ENCODE data around the gene GRIA4.

The GRIA4 gene

GRCh38 chr11:105948918-105949590, 339.2 kb downstream of the GRIA4 start:
- no peak for DNase-seq (ENCODE audit: low read depth)
- TF ChIP-seq POLR2A (IDR thresholded peaks at IDR 0.05; ENCODE audit: extremely low read depth, insufficient read length) (no peak), MYC (IDR thresholded peaks at IDR 0.05; ENCODE audit: low read depth, low read length) (no peak), MAX (IDR thresholded peaks at IDR 0.05; ENCODE audit: low read depth, low read length) (no peak), CTCF (IDR thresholded peaks at IDR 0.05; ENCODE audit: low read depth, low read length) (no peak)
- H3K4me3 ChIP-seq (ENCODE audit: low read depth, low read length) = no peak overlapping the region

- no peak for TF ChIP-seq MAX (IDR thresholded peaks at IDR 0.05; ENCODE audit: low read depth, low read length)
- no peak for TF ChIP-seq CTCF (IDR thresholded peaks at IDR 0.05; ENCODE audit: low read depth, low read length)
- no peak for TF ChIP-seq MYC (IDR thresholded peaks at IDR 0.05; ENCODE audit: low read depth, low read length)
- no peak for TF ChIP-seq POLR2A (IDR thresholded peaks at IDR 0.05; ENCODE audit: extremely low read depth, insufficient read length)
Observed at GRCh38 chr11:105953886-105954285, 344.0 kb downstream of the GRIA4 start.

GRCh38 chr11:105960252-105961245, 350.7 kb downstream of the GRIA4 start:
- H3K4me3 ChIP-seq (ENCODE audit: low read depth, low read length) = no peak overlapping the region
- DNase-seq (ENCODE audit: low read depth) = no peak
- TF ChIP-seq CTCF (IDR thresholded peaks at IDR 0.05; ENCODE audit: low read depth, low read length) = no peak
- TF ChIP-seq MAX (IDR thresholded peaks at IDR 0.05; ENCODE audit: low read depth, low read length) = no peak
- TF ChIP-seq POLR2A (IDR thresholded peaks at IDR 0.05; ENCODE audit: extremely low read depth, insufficient read length) = no peak
- TF ChIP-seq MYC (IDR thresholded peaks at IDR 0.05; ENCODE audit: low read depth, low read length) = no peak

More at GRCh38 chr11:105953886-105954285, 344.0 kb downstream of the GRIA4 start:
- DNase-seq (ENCODE audit: low read depth) = no peak
- H3K4me3 ChIP-seq (ENCODE audit: low read depth, low read length) = no peak overlapping the region

GRCh38 chr11:105968021-105968697, 358.3 kb downstream of the GRIA4 start:
- no peak for TF ChIP-seq MYC (IDR thresholded peaks at IDR 0.05; ENCODE audit: low read depth, low read length)
- TF ChIP-seq MAX (IDR thresholded peaks at IDR 0.05; ENCODE audit: low read depth, low read length) = no peak
- no peak for TF ChIP-seq POLR2A (IDR thresholded peaks at IDR 0.05; ENCODE audit: extremely low read depth, insufficient read length)
- TF ChIP-seq CTCF (IDR thresholded peaks at IDR 0.05; ENCODE audit: low read depth, low read length) = no peak
- H3K4me3 ChIP-seq (ENCODE audit: low read depth, low read length) = no peak overlapping the region
- DNase-seq (ENCODE audit: low read depth) = no peak

- DNase-seq (ENCODE audit: low read depth) = no peak
- no peak overlapping the region for H3K4me3 ChIP-seq (ENCODE audit: low read depth, low read length)
- TF ChIP-seq CTCF (IDR thresholded peaks at IDR 0.05; ENCODE audit: low read depth, low read length) = no peak
- no peak for TF ChIP-seq MYC (IDR thresholded peaks at IDR 0.05; ENCODE audit: low read depth, low read length)
- TF ChIP-seq MAX (IDR thresholded peaks at IDR 0.05; ENCODE audit: low read depth, low read length) = no peak
- TF ChIP-seq POLR2A (IDR thresholded peaks at IDR 0.05; ENCODE audit: extremely low read depth, insufficient read length) = no peak
Observed at GRCh38 chr11:105969756-105970155, 359.9 kb downstream of the GRIA4 start.

Data from NB4 (cell line).